ENCODE data around the gene CRYBG1.

- no peak for TF ChIP-seq EZH2phosphoT487 (IDR thresholded peaks at IDR 0.05; ENCODE audit: borderline replicate concordance, low read length)
- no peak for TF ChIP-seq CTCF (conservative IDR thresholded peaks at IDR 0.05; ENCODE audit: low read depth, low read length)
These were observed 74.0 kb downstream of the CRYBG1 start for GRCh38 chr6:106434530-106434929.

Measured in PC-3 (cell line).